ENCODE data around the gene LEO1.

- TF ChIP-seq CTCF (IDR thresholded peaks at IDR 0.05 in 4 of 5, conservative IDR thresholded peaks at IDR 0.05 in 1 of 5): no peak
- TF ChIP-seq POLR2A (IDR thresholded peaks at IDR 0.05): no peak
Measured at GRCh38 chr15:51904931-51905330, 66.6 kb downstream of the LEO1 start.

All from gastrocnemius medialis (tissue), 4 donors.